ENCODE results near the gene CNTNAP5.

The CNTNAP5 gene

GRCh38 chr2:124450481-124450880 is 425.4 kb downstream of the CNTNAP5 start:
- Histone ChIP-seq H3K4me3 (ENCODE audit: low read depth, low read length) (no peak overlapping the region), H3K27ac (no peak overlapping the region), H3K27me3 (ENCODE audit: insufficient read depth, low read depth, severe bottlenecking) (no peaks in the 10 kb centered on the region), H3K9me3 (ENCODE audit: severe bottlenecking) (no peaks in the 10 kb centered on the region), H3K36me3 (no peaks in the 10 kb centered on the region)
- no peak for TF ChIP-seq CTCF (IDR thresholded peaks at IDR 0.05; ENCODE audit: low read depth, low read length)
- no peak for DNase-seq

GRCh38 chr2:124476291-124476690 is 451.2 kb downstream of the CNTNAP5 start:
- Histone ChIP-seq H3K27ac (no peak overlapping the region), H3K36me3 (no peaks in the 10 kb centered on the region), H3K27me3 (ENCODE audit: insufficient read depth, low read depth, severe bottlenecking) (no peaks in the 10 kb centered on the region), H3K9me3 (ENCODE audit: severe bottlenecking) (no peaks in the 10 kb centered on the region), H3K4me3 (ENCODE audit: low read depth, low read length) (no peak overlapping the region)
- TF ChIP-seq CTCF (IDR thresholded peaks at IDR 0.05; ENCODE audit: low read depth, low read length), result no peak
- DNase-seq, result no peak

- H3K4me3 ChIP-seq (ENCODE audit: low read depth, low read length), result no peak overlapping the region
- H3K27me3 ChIP-seq (ENCODE audit: insufficient read depth, low read depth, severe bottlenecking), result no peaks in the 10 kb centered on the region
- no peaks in the 10 kb centered on the region for H3K36me3 ChIP-seq
- DNase-seq, result no peak
- no peaks in the 10 kb centered on the region for H3K9me3 ChIP-seq (ENCODE audit: severe bottlenecking)
- TF ChIP-seq CTCF (IDR thresholded peaks at IDR 0.05; ENCODE audit: low read depth, low read length), result no peak
- H3K27ac ChIP-seq, result no peak overlapping the region
These were observed 453.7 kb downstream of the CNTNAP5 start for GRCh38 chr2:124478761-124479160.

- no peaks in the 10 kb centered on the region for H3K36me3 ChIP-seq
- no peak overlapping the region for H3K27ac ChIP-seq
- no peak for TF ChIP-seq CTCF (IDR thresholded peaks at IDR 0.05; ENCODE audit: low read depth, low read length)
These were observed 455.9 kb downstream of the CNTNAP5 start for GRCh38 chr2:124480958-124481357.

GRCh38 chr2:124482044-124482443 is 457.0 kb downstream of the CNTNAP5 start:
- TF ChIP-seq CTCF (IDR thresholded peaks at IDR 0.05; ENCODE audit: low read depth, low read length), result no peak
- H3K4me3 ChIP-seq (ENCODE audit: low read depth, low read length), result no peak overlapping the region
- H3K27me3 ChIP-seq (ENCODE audit: insufficient read depth, low read depth, severe bottlenecking), result no peaks in the 10 kb centered on the region
- H3K9me3 ChIP-seq (ENCODE audit: severe bottlenecking), result no peaks in the 10 kb centered on the region
- no peaks in the 10 kb centered on the region for H3K36me3 ChIP-seq
- no peak overlapping the region for H3K27ac ChIP-seq
- DNase-seq, result no peak

More at GRCh38 chr2:124480958-124481357, 455.9 kb downstream of the CNTNAP5 start:
- no peak overlapping the region for H3K4me3 ChIP-seq (ENCODE audit: low read depth, low read length)
- H3K27me3 ChIP-seq (ENCODE audit: insufficient read depth, low read depth, severe bottlenecking), result no peaks in the 10 kb centered on the region
- H3K9me3 ChIP-seq (ENCODE audit: severe bottlenecking), result no peaks in the 10 kb centered on the region
- DNase-seq, result no peak

GRCh38 chr2:124482551-124482950 is 457.5 kb downstream of the CNTNAP5 start:
- H3K4me3 ChIP-seq (ENCODE audit: low read depth, low read length), result no peak overlapping the region
- TF ChIP-seq CTCF (IDR thresholded peaks at IDR 0.05; ENCODE audit: low read depth, low read length), result no peak
- H3K9me3 ChIP-seq (ENCODE audit: severe bottlenecking), result no peaks in the 10 kb centered on the region
- H3K27ac ChIP-seq, result no peak overlapping the region
- H3K27me3 ChIP-seq (ENCODE audit: insufficient read depth, low read depth, severe bottlenecking), result no peaks in the 10 kb centered on the region
- no peaks in the 10 kb centered on the region for H3K36me3 ChIP-seq
- DNase-seq, result no peak
